Fibroblast of upper back skin (primary cell): ENCODE measurements around the gene CTNND1.

Experiments used
- DNase-seq: peaks from one replicate; pipeline ENCODE4 v3.0.0-alpha.2; 2013

Gene CTNND1

DNA sequence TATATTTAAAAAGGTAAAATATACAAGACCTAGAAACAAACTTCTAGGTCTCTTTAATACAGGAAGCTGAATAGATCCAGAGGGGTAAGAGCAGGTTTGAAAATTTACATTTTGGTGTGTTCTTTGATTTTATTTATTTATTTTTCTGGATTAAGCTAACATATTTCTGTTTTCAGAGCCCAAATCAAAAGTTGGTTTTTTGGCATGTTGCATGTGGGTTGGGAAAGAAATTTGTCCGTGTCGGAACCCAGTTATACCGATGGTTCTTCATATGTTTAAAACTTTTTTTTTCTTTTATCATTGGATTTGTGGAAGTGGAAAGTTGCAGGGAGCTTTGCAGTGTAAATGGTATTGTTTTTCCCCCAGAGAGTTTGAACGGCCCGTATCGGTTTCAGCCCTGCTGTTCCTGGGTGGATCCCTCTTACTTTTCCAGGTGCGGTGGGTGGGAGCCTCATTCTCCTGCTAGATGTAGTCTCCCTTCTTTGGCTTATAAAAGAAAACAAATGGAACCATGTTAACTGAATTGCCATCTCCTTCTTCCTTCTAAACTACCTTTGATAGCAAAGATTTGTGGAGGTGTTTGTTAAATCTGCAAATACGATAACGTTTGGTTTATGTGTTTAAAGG is 746 bp downstream of the CTNND1 start:
- DNase-seq, result no peak

DNA sequence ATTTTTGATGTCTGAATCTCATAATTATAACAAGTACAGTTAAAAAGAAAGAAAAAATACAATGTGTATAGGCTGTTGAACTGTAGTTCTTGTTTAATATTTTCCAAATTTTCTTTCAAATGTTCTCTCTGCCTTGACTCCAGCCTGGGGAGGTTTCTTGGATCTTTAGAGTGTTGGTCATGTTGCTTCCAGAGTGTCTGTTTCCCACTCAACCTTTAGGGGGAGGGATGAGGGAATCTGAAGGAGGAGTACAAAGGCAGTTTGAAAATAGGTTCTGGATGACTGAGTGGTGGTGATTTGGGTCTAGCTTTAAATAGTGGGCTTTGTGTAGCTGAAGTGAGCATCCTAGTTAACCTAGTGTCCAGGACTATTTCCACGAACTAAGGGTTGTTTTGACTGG is 2.0 kb downstream of the CTNND1 start:
- DNase-seq, result peak; percentile 42

DNA sequence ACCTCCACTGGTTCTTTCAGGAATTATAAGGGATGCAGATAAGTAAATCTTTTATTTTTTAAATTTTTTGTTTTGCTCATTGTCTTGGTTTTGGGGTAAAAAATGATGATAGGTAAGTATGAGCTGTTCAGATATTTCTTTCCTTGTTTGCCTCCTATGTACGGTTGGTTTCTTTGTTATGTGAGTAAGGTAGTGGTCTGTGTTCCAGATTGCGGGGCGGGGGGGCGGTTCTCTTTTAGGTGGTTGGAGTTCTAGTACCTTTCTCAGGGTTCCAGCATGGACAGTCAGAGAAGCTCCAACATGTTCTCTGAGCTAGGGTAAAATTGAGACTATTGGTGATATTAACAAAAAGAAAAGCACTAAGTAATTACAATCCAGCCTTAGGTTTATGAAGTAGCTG is 2.4 kb downstream of the CTNND1 start:
- DNase-seq, result no peak

DNA sequence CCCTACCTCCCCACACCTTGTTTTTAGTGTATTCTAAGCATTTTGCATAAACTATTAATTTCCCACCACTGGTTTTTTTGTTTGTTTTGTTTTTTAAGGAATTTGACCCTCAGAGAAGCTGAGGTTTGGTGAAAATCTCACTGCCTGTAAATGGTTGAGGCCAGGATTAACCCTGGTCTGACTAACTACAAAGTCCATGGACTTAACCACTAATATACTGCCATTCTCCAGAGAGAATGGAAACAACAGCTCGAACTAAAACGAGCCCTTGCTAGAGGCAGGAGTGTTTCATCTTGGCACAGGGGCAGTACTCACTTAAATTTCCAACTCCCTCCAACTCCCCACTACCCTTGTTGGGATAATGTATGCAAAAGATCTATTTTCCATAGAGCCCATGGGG is 3.0 kb downstream of the CTNND1 start:
- no peak for DNase-seq

DNA sequence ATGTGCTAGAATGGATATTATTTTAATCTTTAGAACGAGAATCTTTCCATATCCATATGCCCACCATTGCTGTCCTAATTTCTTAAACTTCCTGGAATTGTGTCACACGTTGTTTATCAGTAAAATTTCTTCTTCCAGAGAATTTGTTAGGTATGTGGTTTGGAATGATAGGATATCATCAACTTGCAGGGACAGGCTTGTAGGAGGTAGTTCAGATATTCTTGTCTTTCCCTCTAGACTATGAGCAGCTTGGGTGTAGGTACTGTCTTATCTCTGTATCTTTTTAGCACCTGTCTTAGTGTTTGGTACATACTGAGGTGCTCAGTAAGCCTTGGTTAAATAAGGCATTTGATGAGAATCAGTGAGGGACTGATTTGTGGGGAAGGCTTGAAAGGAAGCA is 3.4 kb downstream of the CTNND1 start:
- no peak for DNase-seq

DNA sequence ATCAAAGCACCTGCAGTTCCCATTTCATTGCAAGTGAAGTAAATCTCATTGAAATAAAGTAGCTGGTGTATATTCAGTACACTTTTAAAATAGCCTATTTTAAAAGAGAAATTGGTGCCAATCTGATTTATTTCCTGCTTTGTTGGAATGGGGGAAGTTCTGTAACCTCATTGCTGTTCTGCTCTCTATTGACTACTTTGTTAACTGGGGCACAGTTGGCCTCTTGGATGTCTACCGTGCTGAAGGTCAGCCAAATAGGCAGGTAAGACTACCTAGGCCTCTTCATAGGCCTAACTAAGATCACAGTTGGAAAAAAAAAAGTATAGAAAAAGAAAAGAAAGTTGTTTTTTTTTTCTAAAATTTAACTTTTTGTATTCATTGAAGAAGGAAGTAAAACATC is 9.2 kb downstream of the CTNND1 start:
- no peak for DNase-seq

DNA sequence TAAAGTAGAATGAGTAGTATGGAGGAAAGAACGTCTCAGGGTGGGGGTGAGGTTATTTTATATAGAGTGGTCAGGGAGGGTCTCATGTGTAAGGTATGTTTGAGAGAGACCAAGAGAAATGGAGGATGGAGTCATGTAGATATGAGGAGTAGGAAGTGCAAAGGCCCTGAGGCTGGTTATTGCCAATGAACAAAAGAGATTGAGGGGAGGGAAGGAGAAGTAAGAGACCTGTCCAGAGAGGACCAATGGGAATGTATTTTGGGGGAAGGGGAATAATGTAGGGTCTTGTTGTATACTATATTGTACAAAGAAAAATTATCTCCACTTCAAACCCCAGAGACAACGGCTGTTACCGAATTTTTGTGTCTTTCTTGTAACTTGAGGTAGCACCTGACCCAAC is 9.8 kb downstream of the CTNND1 start:
- no peak for DNase-seq

DNA sequence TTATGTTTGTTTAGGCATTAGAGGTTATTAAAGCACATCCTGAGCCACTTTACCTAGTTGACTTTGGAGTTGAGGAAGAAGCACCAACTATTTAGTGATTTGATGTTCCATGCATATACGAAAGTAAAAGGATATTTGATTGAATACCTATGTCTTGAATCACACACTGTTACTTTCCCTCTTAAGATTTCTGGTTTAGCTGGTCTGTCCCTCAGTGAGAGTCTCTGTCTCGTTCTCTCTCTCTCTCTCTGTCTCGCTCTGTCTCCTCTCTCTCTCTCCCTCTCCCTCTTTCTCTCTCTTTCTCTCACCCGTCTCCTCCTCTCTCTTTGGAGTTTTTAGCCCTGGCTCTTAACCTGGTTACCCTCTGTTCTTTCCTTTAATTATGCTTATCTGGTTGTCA is 11.0 kb downstream of the CTNND1 start:
- DNase-seq, result no peak

DNA sequence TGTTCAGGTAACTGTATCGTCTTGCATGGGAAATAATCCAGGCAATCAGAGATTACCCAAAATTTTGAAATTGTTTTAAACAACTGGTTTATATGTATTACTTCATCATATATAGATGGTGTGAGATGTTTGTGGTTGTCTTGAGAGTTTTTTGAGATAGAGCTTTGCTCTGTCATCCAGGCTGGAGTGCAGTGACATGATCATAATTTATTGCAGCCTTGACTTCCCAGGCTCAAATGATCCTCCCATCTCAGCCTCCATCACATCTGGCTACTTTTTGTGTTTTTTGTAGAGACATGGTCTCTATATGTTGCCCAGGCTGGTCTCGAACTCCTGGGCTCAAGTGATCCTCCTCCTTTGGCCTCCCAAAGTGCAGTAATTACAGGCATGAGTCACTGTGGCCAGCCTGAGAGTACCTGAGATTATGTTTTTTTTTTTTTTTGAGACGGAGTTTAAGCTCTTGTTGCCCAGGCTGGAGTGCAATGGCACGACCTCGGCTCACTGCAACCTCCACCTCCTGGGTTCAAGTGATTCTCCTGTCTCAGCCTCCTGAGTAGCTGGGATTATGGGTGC is 11.5 kb downstream of the CTNND1 start:
- no peak for DNase-seq

DNA sequence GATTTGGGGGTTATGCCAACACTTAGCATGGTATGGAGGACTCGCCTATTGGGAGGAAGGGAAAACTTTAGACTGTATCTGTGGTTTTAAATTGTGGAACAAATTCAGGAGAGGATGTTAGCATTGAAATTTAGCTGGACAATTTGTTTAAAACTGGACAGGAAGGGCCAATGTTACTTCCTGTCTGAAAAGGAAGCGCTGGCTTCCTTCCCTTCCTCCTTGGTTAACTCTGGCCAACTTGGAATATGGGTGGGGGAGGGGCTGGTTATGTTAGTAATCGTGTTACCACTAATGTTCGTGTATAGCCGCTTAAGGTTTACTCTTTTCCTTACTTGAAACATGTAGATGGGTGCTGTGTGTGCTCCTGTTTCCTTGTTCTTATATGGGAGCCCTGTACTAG is 13.9 kb downstream of the CTNND1 start:
- DNase-seq, result no peak

DNA sequence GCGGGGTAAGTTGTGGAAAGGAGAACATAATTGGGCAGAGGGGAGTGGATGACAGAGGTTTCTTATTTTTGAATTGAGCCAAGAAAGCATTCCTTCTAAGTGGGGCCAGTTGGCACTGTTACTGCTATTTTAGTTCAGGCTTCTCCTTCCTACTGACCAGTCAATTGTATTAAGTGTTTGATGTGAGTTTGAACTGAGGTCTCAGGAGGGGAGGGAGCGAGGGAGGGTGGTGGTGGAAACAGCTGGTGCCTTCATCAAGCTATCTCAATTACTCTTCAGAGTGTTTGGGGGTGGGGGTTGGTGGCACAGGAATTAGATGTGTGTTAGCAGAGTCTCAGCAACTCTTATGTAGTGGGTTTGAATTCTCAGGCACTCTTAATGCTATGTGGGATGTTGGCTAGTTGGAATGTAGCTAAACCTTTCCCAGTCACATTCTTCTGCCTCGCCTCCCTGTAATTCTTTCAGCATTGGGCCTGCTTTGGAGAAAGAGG is 14.5 kb downstream of the CTNND1 start:
- DNase-seq, result peak; percentile 84

DNA sequence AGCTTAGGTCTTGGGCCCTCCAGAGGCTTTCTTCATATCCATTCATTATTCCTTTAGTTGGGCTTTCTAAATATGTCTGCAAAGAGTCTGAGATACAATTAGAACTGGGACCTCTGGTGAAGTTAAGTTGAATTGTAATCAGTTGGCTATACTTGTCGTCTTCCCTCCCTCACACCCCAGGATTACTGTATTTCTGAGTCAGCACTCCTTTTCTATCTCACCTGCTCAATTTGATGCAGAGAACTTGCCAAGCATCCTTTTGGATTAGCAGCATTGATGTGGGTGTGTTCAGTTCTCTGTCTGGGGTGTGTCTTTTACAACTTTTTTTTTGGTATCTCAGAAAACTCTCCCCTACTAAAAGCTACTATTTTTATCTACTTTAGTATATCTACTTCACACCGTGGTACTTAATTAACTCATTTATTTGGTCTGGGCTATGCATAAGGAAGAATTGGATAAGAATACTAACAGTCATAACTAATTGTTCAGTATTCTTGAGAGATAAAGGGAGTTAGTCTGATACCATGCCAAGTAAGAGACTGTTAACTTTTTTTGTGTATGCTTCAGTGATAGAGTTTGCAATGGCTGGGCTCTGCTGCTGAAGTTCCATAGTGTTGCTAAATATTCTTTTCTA is 15.1 kb downstream of the CTNND1 start:
- no peak for DNase-seq

DNA sequence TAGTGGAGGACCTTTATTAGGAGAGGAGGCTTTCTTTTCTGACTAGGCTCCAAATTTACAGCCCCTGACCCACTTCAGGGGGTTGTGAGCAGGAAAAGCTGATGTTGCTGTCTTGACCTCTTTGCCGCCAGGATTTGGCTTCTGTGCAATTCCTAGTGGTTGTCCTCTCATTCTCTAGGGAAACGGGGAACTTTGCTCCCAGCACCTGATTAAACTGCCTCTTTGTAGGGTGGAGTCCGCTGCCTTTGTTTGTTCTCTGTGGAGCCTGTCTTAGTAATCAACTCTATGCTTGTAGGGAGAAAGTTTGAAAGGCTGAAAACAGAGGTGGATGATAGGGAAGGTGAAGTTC is 16.3 kb downstream of the CTNND1 start:
- no peak for DNase-seq

DNA sequence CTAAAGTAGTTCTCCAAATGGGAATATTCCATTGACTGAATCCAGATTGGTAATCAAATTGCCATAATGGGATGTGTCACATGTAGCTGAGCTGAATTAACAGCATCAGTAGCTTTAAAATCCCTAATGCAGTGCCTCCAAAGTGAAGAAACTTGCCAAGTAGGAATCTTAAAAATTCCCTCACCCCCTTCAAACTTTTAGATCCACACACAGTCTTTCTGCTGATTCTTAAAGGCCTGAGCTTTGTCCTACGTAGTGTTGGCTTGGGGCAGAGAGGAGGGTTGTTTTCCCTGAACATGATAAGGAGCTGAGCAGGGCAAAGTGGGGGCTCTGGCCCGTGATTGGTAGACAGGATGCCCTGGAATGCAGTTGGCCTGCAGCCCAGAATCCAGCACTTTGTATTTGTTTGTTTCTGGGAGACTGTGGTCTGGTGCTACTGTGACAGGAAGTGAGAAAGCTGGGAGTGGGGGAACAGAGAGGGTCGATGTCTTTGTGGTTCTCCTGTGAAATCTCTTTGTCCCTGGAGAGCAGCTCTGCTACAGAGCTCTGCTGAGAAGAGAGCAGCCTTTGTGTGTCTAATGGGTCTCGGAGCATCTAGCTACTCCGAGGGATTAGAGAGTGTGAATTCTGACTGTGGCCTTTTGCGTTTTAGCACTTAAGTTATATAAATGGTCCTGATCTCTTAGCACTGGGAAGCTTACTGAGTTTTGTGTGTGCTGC is 16.9 kb downstream of the CTNND1 start:
- DNase-seq, result peak; percentile 98

DNA sequence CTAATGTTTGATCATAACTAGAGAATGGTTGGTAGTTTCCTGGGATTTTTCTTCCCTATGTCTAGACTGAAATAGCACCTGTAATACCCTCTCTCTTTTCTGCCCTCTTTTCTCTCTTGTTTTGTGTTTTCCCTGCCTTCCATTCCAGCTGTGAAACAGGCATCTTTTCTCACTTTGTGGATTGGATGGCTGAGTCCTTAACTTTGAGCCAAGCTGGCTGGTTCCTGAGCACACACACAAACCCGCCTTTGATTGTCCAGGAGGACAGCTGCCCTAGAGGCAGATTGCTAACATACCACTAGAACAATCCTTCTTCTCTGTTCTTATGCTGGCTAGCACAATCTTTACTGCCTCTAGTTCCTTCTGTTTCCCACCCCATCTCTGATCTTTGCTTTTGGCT is 17.7 kb downstream of the CTNND1 start:
- no peak for DNase-seq

DNA sequence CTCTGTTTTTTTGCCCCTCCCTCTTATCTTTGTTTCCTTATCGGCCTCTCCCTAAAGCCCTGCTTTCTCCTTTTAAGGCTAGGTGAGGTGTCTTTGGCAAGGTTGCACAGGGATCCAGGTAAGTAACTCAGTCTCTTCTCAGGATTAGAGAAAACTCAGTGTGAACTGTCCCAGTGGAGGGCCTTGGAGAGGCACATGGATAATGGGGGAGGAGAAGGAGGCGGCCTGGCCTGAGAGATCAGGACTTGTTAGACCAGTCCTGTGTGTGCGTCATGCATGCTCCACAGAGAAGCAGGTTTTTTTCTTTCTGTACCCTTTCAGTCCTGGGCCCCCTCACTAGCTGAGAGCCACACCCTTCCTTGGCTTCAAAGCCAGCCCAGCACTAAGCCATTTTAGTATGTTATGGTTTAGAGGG is 19.9 kb downstream of the CTNND1 start:
- DNase-seq, result no peak

DNA sequence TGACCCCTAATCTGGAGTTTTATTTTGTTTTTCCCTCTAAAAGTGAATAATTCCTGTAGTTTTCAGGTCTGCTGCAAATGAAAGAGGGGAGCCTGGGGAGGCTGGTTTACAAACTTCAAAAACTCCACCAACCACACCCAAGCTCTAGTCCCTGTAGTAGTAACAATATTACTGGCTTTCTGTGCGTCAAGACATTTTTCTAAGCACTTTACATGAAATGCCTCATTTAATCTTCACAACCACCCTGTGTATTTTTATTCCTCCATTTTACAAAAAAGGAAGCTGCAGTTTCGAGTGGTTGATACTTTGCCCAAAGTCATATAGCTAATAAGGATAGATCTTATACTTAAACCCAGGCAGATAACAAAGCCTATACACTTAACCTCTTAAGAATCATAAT is 23.5 kb downstream of the CTNND1 start:
- DNase-seq, result no peak

DNA sequence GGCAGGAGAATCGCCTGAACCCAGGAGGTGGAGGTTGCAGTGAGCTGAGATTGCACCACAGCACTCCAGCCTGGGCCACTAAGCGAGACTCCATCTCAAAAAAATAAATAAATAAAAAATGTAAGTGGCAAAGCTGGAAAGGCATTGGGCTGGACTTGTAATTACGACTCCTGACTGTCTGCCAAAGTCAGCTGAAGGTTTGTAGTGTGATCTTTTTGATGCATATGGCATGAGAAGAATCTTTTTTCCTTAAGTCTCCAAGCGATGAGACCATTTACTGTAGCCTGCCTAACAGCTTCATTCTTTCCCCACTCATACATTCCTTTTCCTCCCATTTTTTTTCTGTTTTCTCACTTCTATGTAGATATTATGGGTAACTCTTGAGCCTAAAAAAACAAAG is 24.8 kb downstream of the CTNND1 start:
- DNase-seq, result peak; percentile 33

DNA sequence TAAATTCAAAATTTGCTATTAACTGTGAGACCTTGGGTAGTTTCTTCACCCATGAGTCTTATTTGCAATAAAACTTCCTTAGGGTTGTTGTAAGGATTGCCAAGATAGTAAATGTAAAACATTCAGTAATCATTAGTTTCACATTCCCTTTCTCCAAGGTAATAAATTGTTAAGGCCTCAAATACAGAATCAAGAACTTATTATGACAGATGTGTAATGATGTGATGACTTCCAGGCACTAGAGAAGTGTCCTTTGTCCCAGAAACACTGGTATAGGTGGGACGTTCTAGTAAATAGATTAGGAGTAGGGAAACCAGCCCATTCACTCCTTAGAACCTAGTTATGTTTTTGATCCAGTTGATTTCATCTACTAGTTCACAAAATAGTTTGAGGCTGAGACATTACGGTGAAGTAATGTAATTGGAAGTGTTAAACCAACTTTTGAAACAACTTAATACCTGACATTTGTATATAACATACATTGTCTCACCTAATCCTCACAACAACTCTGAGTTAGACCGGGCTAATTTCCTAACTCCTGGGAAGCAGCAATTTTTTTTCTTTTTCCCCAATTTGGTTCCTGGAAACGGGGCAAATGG is 25.5 kb downstream of the CTNND1 start:
- no peak for DNase-seq

DNA sequence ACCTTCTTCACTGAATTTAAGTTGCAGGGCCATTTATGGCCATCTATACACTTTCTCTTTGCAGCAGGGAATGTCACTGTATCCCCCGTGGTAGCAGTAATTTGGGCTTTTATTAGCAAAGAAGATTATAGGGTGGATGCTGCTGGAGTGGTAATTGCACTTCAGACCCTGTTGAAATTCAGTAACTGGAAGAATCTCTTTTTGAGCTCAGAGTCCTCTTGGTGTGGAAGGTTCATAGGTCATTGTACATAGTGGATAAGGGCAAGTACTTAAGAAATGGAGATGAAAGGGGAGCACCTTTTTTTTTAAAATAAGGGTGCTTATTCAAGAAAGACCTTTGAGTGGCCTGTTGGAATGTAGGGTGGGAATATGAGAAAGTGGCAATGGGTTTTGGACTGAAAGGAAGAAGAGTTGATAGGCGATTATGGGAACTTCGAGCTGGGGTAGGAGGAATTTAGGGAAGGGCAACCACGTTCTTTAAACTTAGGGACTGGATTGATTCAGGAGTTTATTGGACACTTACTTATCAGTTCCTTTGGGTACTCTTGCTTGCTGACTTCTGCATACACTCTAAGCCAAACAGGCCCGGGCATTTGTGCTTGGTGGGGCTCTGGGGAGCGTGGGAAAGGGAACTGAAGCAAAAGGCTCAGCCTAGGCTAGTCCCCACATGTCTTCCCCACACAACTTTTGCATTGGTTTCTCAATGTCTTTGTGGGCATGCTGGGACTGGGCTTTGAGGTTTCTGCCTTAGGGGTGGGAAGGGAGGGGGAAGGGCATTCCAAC is 26.5 kb downstream of the CTNND1 start:
- DNase-seq, result no peak

DNA sequence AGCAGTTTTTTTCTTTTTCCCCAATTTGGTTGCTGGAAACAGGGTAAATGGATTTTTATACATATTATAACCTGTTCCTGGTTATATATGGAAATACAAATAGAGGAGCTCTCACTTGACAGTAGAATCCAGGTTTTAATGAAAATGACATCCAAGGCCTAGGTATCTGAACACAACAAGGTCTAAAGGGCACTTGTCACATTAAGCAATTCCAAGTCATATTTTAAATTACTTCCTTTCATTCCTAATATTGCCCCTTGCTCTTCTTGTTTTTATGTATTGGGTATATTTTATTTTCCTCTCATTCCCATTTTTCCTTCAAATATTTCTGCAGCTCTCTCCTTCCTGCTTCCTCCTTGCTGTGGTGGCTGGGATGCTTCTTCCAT is 27.1 kb downstream of the CTNND1 start:
- DNase-seq, result no peak

DNA sequence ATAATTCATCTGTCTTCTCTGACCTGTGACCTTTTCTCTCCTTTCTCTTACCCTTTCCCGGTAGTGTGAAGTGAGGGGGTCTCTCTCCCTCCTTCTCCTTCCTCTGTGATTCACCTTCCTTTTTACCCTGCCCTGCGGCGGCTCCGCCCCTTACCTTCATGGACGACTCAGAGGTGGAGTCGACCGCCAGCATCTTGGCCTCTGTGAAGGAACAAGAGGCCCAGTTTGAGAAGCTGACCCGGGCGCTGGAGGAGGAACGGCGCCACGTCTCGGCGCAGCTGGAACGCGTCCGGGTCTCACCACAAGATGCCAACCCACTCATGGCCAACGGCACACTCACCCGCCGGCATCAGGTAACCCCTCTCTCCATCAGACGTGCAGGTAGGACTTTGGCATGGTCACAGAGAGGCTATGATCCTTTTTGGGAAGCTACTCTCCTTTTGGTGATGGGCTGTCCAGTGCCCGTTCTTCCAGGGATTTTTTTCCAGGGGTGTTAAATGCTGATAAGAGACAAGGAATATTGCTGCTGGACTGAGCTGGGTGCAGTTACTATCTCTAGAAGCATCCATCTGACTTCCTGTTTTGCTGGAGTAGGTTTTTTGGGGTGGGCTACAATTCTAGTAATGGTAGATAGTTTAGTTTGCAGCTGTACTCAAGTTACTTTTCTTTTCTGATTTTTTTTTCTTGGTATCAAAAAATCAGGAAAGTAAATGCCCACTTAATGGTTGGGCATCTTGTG is 29.9 kb downstream of the CTNND1 start:
- DNase-seq, result no peak
